ENCODE data around the gene MAP3K13.
"Not testable (repeated sequence)": the region's sequence is repeated elsewhere in the genome, so short reads cannot be mapped to it uniquely, and the experiment has no call there.

Gene MAP3K13

DNA sequence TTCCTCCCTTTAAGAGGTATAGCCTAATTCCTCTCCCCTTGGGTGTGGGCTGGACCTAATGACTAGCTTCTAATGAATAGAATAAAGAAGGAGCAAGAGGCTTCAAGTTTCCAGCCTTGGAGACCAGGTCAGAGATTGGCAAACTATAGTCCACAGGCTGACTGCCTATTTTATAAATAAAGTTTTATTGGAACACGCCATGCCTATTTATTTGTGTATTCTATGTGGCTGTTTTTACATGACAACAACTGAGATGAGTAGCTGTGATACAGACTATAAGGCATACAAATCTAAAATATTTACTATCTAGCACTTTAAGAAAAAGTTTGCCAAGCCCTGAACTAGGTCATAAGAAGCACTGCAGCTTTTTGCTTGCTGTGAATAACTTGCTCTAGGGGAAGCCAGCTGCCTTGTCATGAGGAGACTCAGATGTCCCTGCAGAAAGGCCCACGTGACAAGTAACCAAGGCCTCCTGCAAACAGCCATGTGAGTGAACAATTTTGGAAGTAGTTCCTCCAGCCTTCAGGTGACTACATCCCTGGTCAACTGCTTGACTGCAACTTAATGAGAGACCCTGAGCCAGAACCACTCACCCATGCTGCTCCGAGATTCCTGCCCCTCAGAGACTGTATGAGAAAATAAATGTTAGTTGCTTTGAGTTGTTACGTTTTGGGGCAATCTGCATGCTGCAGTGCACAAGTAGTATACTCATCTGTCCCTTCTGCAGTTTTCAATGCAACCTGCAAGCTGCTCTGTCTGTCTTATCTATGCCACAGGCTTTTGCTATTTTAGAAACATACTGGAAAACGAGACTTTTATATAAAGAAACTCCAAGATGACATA, 21.1 kb upstream of the MAP3K13 start:
- DNase-seq, result no peak

DNA sequence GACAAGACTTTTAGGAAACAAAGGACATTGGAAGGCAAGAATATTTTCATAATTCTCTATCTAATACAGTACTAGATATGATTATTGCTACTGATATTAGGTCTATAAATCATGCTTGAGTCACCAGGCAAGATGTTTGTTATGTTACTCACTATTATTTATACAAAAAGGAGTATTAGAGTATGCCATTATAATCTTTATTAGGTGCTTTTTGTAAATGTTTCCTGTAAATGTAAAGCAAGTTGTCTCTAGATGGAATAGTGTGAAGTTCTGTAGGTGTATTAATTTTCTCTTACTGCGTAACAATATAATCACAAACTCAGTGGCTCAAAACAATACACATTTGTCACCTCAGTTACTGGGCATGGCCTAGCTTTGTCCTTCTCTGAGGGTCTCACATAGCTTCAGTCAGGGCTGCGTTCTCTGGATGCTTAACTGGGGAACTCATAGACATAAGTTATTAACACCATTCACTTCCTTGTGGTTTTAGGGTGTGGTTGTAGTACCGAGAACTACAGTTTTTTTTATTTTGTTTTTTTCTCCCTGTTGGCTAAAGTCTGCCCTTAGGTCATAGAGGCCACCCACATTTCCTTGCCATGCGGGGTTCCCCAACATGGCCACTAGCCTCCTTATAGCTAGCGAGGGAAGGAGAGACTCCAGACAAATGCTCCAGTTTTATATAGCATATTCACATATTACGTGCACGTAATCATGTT, 20.3 kb upstream of the MAP3K13 start:
- no peak for DNase-seq

DNA sequence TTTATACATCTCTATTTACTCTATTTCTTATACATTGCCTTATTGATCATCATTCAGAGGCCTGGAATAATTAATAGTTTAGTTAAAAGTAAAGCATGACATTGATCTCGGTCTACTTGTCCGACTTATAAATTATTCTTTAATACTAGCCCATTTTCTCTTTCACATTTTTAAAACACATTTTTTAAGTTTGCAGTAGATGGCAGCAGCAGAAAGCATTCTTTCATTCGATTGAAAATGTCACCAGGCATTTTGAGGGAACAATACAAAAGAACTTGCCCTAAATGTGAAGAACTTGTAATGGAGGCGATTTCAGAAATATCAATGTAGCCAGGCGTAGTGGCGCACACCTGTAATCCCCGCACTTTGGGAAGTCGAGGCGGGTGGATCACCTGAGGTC, 15.5 kb upstream of the MAP3K13 start:
- no peak for DNase-seq

- no peak for DNase-seq
Observed at GRCh38 chr3:185350841-185351240, 12.1 kb upstream of the MAP3K13 start.

- DNase-seq, result no peak
Observed at GRCh38 chr3:185351396-185351795, 11.5 kb upstream of the MAP3K13 start.

DNA sequence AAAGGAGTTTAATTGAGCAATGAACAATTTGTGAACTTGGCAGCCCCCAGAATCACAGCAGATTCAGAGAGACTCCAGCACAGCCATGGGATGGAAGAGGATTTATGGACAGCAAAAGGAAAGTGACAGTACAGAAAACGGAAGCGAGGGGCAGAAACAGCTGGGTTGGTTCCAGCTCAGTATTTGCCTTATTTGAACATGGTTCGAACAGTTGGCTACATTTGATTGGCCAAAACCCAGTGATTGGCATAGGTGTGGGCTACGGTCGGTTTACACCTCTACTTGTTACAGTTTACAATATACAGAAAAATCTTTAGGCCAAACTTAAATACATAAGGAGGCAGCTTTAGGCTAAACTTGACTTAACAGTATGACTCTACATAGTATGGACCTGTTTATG, 9.7 kb upstream of the MAP3K13 start:
- no peak for DNase-seq

- peak; percentile 49 for DNase-seq
Observed at GRCh38 chr3:185353823-185354614, 8.9 kb upstream of the MAP3K13 start.

- DNase-seq, result no peak
Observed at GRCh38 chr3:185356499-185356898, 6.4 kb upstream of the MAP3K13 start.

GRCh38 chr3:185361920-185362319, 1.0 kb upstream of the MAP3K13 start:
- no peak for DNase-seq

GRCh38 chr3:185363662-185364203, 797 bp downstream of the MAP3K13 start:
- DNase-seq, result no peak

- DNase-seq, result no peak
Observed at GRCh38 chr3:185365291-185366073, 2.5 kb downstream of the MAP3K13 start.

DNA sequence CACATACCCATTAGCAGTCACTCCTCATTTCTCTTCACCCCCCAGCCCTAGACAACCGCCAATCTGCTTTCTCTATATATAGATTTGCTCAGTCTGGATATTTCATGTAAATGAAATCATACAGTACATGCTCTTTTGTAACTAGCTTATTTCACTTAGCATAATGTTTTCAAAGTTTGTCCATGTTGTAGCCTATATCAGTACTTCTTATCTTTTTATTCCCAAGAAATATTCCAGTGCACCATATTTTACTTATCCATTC, 3.1 kb downstream of the MAP3K13 start:
- no peak for DNase-seq

DNA sequence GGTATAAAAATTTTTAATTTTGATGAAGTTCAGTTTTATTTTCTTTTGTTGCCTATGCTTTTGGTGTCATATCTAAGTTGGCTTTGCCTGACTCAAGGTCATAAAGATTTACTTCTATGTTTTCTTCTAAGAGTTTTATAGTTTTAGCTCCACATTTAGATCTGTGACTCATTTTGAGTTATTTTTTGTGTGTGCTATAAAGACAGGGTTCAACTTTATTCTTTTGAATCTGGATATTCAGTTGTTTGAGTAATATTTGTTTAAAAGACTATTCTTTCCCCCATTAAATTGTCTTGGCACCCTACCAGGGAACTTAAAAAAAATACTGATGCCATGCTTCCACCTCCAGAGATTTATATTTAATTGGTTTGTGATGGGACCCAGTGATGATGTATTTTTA, 4.0 kb downstream of the MAP3K13 start:
- DNase-seq, result no peak

GRCh38 chr3:185370349-185370748, 7.4 kb downstream of the MAP3K13 start:
- not testable (repeated sequence) for DNase-seq

- DNase-seq, result no peak
Observed at GRCh38 chr3:185371306-185372074, 8.6 kb downstream of the MAP3K13 start.

GRCh38 chr3:185381320-185382058, 18.6 kb downstream of the MAP3K13 start:
- DNase-seq, result no peak

GRCh38 chr3:185382154-185382553, 19.2 kb downstream of the MAP3K13 start:
- DNase-seq, result no peak

DNA sequence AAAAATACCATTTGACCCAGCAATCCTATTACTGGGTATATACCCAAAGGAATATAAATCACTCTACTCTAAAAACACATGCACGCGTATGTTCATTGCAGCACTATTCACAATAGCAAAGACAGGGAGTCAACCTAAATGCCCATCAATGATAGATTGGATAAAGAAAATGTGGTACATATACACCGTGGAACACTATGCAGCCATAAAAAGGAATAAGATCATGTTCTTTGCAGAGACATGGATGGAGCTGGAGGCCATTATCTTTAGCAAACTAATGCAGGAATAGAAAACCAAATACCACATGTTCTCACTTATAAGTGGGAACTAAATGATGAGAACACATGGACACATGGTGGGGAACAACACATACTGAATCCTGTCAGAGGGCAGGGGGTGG, 23.6 kb downstream of the MAP3K13 start:
- not testable (repeated sequence) for DNase-seq

DNA sequence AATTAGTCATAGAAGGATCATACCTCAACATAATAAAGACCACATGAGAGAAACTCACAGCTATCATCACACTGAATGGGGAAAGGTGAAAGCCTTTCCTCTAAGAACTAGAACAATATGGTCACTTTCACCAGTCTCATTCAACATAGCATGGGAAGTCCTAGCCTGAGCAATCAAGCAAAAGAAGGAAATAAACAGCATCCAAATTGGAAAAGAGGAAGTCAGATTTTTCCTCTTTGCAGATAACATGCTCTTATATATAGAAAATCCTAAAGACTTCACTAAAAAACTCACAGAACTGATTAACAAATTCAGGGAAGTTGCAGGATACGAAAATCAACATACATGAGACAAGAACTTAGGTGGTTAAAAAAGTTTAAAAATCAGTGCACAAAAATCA, 24.7 kb downstream of the MAP3K13 start:
- no peak for DNase-seq

DNA sequence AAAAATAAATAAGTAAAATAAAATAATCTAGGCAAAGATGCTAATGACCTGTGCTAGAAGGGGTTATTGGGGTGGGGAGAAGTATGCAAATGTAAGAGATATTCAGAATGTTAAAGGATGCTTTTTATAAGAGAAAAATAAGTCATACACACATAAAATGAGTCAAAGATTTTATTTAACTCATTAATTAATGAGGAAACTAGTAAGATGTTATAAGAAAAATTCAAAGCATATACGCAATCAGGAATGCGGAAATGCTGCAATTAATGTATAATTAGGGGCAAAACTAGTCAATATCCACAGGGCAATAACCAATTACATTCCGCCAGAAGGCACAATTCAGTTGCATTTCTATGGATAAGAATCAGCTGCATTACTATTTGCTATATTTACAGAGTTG, 30.1 kb downstream of the MAP3K13 start:
- DNase-seq, result no peak

DNA sequence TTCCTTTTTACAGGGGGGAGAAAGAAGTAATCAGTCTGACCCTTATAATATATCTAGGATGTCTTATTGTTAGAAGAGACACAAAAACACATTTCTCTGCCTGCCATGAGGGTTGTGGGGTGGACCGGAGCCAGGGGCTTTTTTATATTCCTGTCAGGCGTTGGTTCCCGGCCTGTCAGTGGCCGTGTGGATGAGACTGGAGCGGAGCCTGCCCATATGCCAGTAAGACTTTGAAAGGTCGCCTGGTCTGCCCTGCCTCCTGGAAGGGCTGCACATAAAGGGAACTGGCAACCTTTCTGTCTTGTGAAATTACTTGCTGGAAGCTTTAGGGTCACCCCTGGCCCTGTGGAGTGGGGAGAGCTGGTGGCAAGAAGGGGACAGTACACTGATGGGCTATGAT, 34.7 kb downstream of the MAP3K13 start:
- DNase-seq, result no peak
